ENCODE measurements around the gene ASL. TPM values are rescaled to one million over a fixed set of nuclear protein-coding genes. Genes with fewer than 3 reads are reported as not detected.
"Not testable (repeated sequence)": the region's sequence is repeated elsewhere in the genome, so short reads cannot be mapped to it uniquely, and the experiment has no call there.

Gene ASL
- total RNA-seq, 2 experiments from 2014 or later: 15.5 to 19.4 TPM

GRCh38 chr7:66060796-66061195 lies 14.8 kb upstream of the ASL start:
- ChIA-PET CTCF (no interaction called here), POLR2A (no interaction called here)

GRCh38 chr7:66069732-66070131 lies 5.9 kb upstream of the ASL start:
- no peak for TF ChIP-seq CTCF (IDR thresholded peaks at IDR 0.05)
- Mint-ChIP-seq H3K4me3 (no peak overlapping the region), H3K4me1 (ENCODE audit: low read depth) (no peaks in the 10 kb centered on the region), H3K36me3 (ENCODE audit: low read depth) (no peaks in the 10 kb centered on the region), H3K9me3 (no peaks in the 10 kb centered on the region), H3K27me3 (no peaks in the 10 kb centered on the region), H3K27ac (no peak overlapping the region)
- ChIA-PET CTCF (no interaction called here), POLR2A (no interaction called here)
- intact Hi-C loops (cut with micrococcal nuclease): no loop called here
- ATAC-seq: no peak
- no peak for DNase-seq

More at GRCh38 chr7:66060796-66061195, 14.8 kb upstream of the ASL start:
- ATAC-seq (no peak), DNase-seq (no peak)
- no peak for TF ChIP-seq CTCF (IDR thresholded peaks at IDR 0.05)
- Mint-ChIP-seq H3K27me3 (no peaks in the 10 kb centered on the region), H3K27ac (no peak overlapping the region), H3K4me1 (ENCODE audit: low read depth) (no peaks in the 10 kb centered on the region), H3K9me3 (no peaks in the 10 kb centered on the region), H3K36me3 (ENCODE audit: low read depth) (no peaks in the 10 kb centered on the region), H3K4me3 (no peak overlapping the region)
- intact Hi-C loops (cut with micrococcal nuclease): no loop called here

- Mint-ChIP-seq H3K27me3 (no peaks in the 10 kb centered on the region), H3K36me3 (ENCODE audit: low read depth) (no peaks in the 10 kb centered on the region), H3K4me3 (no peak overlapping the region), H3K27ac (no peak overlapping the region), H3K4me1 (ENCODE audit: low read depth) (peaks cover under 1% of the 10 kb centered on the region), H3K9me3 (no peaks in the 10 kb centered on the region)
- no peak for TF ChIP-seq CTCF (IDR thresholded peaks at IDR 0.05)
- ATAC-seq (no peak), DNase-seq (no peak)
- POLR2A ChIA-PET: no interaction called here
- CTCF ChIA-PET: no interaction called here
- intact Hi-C loops (cut with micrococcal nuclease): no loop called here
These were observed 5.4 kb upstream of the ASL start for GRCh38 chr7:66070222-66070621.

- H3K4me1 Mint-ChIP-seq (ENCODE audit: low read depth); DNase-seq; H3K27ac Mint-ChIP-seq; H3K9me3 Mint-ChIP-seq; H3K27me3 Mint-ChIP-seq; intact Hi-C loops (cut with micrococcal nuclease); ATAC-seq; POLR2A ChIA-PET; H3K4me3 Mint-ChIP-seq; H3K36me3 Mint-ChIP-seq (ENCODE audit: low read depth): not testable (repeated sequence)
- CTCF ChIA-PET: interaction anchor here (0.7 kb wide), 1 partner anchor 12 kb away, joined by 3 read pairs; no protein-coding TSS in a partner anchor
These were observed 3.4 kb upstream of the ASL start for GRCh38 chr7:66072208-66072607.

- TF ChIP-seq CTCF (IDR thresholded peaks at IDR 0.05): no peak
- Mint-ChIP-seq H3K4me3 (peak overlapping the region; percentile 79), H3K27me3 (no peaks in the 10 kb centered on the region), H3K36me3 (ENCODE audit: low read depth) (peaks cover 2% of the 10 kb centered on the region), H3K4me1 (ENCODE audit: low read depth) (peaks cover 13% of the 10 kb centered on the region), H3K9me3 (no peaks in the 10 kb centered on the region), H3K27ac (peak overlapping the region; percentile 5)
- intact Hi-C loops (cut with micrococcal nuclease): no loop called here
- ATAC-seq (no peak), DNase-seq (no peak)
- CTCF ChIA-PET: interaction anchor here (1.0 kb wide), 1 partner anchor 7 kb away, joined by 3 read pairs; no protein-coding TSS in a partner anchor
- POLR2A ChIA-PET: no interaction called here
These were observed 1.1 kb downstream of the ASL start for GRCh38 chr7:66076462-66077329.
